Stimulated activated CD4-positive, alpha-beta T cell treated with anti-CD3 and anti-CD28 coated beads, Interleukin-15, amount 100 ng/mL, for 48 hours (primary cell): ENCODE measurements around the gene ENPP6.

Source experiments
- DNase-seq, 2 donors: peaks; one replicate each; pipeline ENCODE4 v3.0.0-alpha.2; 2020; ENCODE audit warnings: low read depth in 2 of 2

The ENPP6 gene

GRCh38 chr4:184190711-184191110 is 27.0 kb downstream of the ENPP6 start:
- no peak for DNase-seq

GRCh38 chr4:184189966-184190365 is 27.7 kb downstream of the ENPP6 start:
- DNase-seq: no peak

- DNase-seq: no peak
Measured at GRCh38 chr4:184188443-184189400, 29.0 kb downstream of the ENPP6 start.

GRCh38 chr4:184177271-184177670 is 40.4 kb downstream of the ENPP6 start:
- no peak for DNase-seq

GRCh38 chr4:184174571-184175488 is 42.8 kb downstream of the ENPP6 start:
- DNase-seq: no peak

- no peak for DNase-seq
Measured at GRCh38 chr4:184171011-184171410, 46.7 kb downstream of the ENPP6 start.

- no peak for DNase-seq
Measured at GRCh38 chr4:184169225-184169867, 48.3 kb downstream of the ENPP6 start.

- peak; percentile 30 to 47 for DNase-seq
Measured at GRCh38 chr4:184168406-184169019, 49.2 kb downstream of the ENPP6 start.

GRCh38 chr4:184167576-184167975 is 50.1 kb downstream of the ENPP6 start:
- no peak for DNase-seq

- DNase-seq: no peak
Measured at GRCh38 chr4:184166736-184167135, 50.9 kb downstream of the ENPP6 start.

- no peak for DNase-seq
Measured at GRCh38 chr4:184165291-184165690, 52.4 kb downstream of the ENPP6 start.

GRCh38 chr4:184163813-184164212 is 53.9 kb downstream of the ENPP6 start:
- DNase-seq: peak in 1 of 2 donors; percentile 14

GRCh38 chr4:184162596-184162995 is 55.1 kb downstream of the ENPP6 start:
- no peak for DNase-seq

GRCh38 chr4:184157322-184157721 is 60.4 kb downstream of the ENPP6 start:
- no peak for DNase-seq

- no peak for DNase-seq
Measured at GRCh38 chr4:184156163-184156920, 61.3 kb downstream of the ENPP6 start.

- no peak for DNase-seq
Measured at GRCh38 chr4:184154199-184154598, 63.5 kb downstream of the ENPP6 start.

GRCh38 chr4:184153781-184154180 is 63.9 kb downstream of the ENPP6 start:
- no peak for DNase-seq

- DNase-seq: no peak
Measured at GRCh38 chr4:184151988-184152485, 65.6 kb downstream of the ENPP6 start.

- no peak for DNase-seq
Measured at GRCh38 chr4:184150102-184150839, 67.4 kb downstream of the ENPP6 start.
